ENCODE results near the gene GAB2.

GRCh38 chr11:78259777-78260487, 157.7 kb downstream of the GAB2 start:
- TF ChIP-seq POLR2AphosphoS5 (IDR thresholded peaks at IDR 0.05) (no peak), CTCF (IDR thresholded peaks at IDR 0.05) (no peak)
